SJCRH30 (cell line): ENCODE measurements around the gene CECR2. TPM values are rescaled to one million over a fixed set of nuclear protein-coding genes. Genes with fewer than 3 reads are reported as not detected.
"Not testable (repeated sequence)": the region's sequence is repeated elsewhere in the genome, so short reads cannot be mapped to it uniquely, and the experiment has no call there.

Experiments
- DNase-seq, 2 experiments: peaks; one replicate each; pipeline ENCODE4 v3.0.0-alpha.2; 2015 to 2020
- H3K27ac ChIP-seq: fragments of 250-450 bp; sonication (Bioruptor Pico); 2 replicates; pipeline ENCODE4 v1.5.1; 2020; ENCODE audit warnings: mild to moderate bottlenecking, moderate library complexity
- H3K27me3 ChIP-seq: fragments of 250-450 bp; sonication (Bioruptor Pico); 2 replicates; pipeline ENCODE4 v1.5.1; 2020; ENCODE audit warnings: mild to moderate bottlenecking, moderate library complexity
- H3K36me3 ChIP-seq: fragments of 250-450 bp; sonication (Bioruptor Pico); 2 replicates; pipeline ENCODE4 v1.5.1; 2020; ENCODE audit warnings: mild to moderate bottlenecking, moderate library complexity
- H3K4me1 ChIP-seq: fragments of 250-450 bp; sonication (Bioruptor Pico); 2 replicates; pipeline ENCODE4 v1.5.1; 2020; ENCODE audit warnings: mild to moderate bottlenecking, moderate library complexity
- H3K4me3 ChIP-seq: fragments of 250-450 bp; sonication (Bioruptor Pico); 2 replicates; pipeline ENCODE4 v1.5.1; 2020; ENCODE audit warnings: mild to moderate bottlenecking, moderate library complexity
- H3K9me3 ChIP-seq: fragments of 250-450 bp; sonication (Bioruptor Pico); replicated peaks from 2 replicates; pipeline ENCODE4 v1.5.1; 2020; ENCODE audit warnings: mild to moderate bottlenecking, moderate library complexity
- total RNA-seq: library from RNA; depleted of rRNA; stranded (reverse); fragments of >200 nt; shearing (Covaris generic); gene quantifications from 2 replicates; pipeline ENCODE4 v1.2.3, GENCODE V29; 2014

The CECR2 gene
- total RNA-seq, 1 experiment from 2014 or later: 19.1 TPM

- peak within 1 kb of the TSS; percentile 16; the same call in 1 of the 2 replicates for H3K27ac ChIP-seq
- peaks cover 10% of the 10 kb centered on the region for H3K4me1 ChIP-seq
- DNase-seq: peak; percentile 55 to 62
- H3K4me3 ChIP-seq: peak within 1 kb of the TSS; percentile 5; the same call in 1 of the 2 replicates
- H3K36me3 ChIP-seq: 0 out of 2 replicates have a peak, but pooled peaks cover 3% of the 10 kb centered on the region
- H3K9me3 ChIP-seq: no peaks in the 10 kb centered on the region
- no peaks in the 10 kb centered on the region for H3K27me3 ChIP-seq
These were observed 193.9 kb downstream of the CECR2 start, which contains the start of gene SLC25A18 for GRCh38 chr22:17562906-17563870. Gene SLC25A18 (plus strand): TSS chr22:17563498. CDS start chr22:17579945, 16,447 bp downstream.

GRCh38 chr22:17563936-17564391 lies 194.7 kb downstream of the CECR2 start:
- Histone ChIP-seq H3K36me3 (0 out of 2 replicates have a peak, but pooled peaks cover 3% of the 10 kb centered on the region), H3K4me1 (peaks cover 10% of the 10 kb centered on the region), H3K4me3 (no peak overlapping the region), H3K27me3 (no peaks in the 10 kb centered on the region), H3K27ac (no peak overlapping the region), H3K9me3 (no peaks in the 10 kb centered on the region)
- DNase-seq: no peak

DNA sequence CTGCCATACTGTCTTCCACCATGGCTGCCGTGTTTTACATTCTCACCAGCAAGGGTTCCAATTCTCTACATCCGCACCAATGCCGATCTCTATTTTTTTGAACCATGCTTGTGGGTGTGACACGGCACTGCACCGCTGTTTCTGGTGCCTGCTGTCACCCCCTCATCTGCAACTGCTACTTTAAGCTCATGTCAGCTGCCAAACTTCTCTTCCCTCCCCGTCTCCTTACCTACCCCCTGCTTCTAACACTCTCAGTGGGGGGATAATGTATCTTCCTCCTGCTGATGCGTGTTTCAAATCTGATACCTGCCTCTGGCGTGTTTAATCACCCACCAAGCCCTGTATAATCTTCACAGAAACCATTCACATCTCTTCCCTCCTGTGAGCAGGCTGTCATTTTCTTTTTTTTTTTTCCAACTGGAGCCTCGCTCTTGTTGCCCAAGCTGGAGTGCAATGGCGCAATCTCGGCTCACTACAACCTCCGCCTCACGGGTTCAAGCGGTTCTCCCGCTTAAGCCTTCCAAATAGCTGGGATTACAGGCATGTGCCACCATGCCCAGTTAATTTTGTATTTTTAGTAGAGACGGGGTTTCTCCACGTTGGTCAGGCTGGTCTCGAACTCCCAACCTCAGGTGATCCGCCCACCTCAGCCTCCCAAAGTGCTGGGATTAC lies 196.9 kb downstream of the CECR2 start:
- H3K27ac ChIP-seq, H3K27me3 ChIP-seq, H3K4me3 ChIP-seq, H3K9me3 ChIP-seq, H3K36me3 ChIP-seq, DNase-seq: not testable (repeated sequence)
- peaks cover 29% of the 10 kb centered on the region for H3K4me1 ChIP-seq

DNA sequence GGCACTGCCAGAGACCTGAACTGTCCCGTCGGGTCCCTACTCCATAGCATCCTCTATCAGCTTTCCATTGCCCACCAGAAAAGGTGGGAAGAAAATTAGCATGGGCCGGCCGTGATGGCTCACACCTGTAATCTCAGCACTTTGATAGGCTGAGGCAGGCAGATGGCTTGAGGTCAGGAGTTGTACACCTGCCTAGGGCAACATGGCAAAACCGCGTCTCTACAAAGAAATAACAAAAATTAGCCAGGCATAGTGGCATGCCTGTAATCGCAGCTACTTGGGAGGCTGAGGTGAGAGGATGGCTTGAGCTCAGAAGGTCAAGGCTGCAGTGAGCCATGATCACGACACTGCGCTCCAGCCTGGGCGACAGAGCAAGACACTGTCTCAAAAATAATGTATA lies 197.5 kb downstream of the CECR2 start:
- Histone ChIP-seq H3K9me3 (no peaks in the 10 kb centered on the region), H3K36me3 (no peaks in the 10 kb centered on the region), H3K27ac (no peak overlapping the region), H3K27me3 (no peaks in the 10 kb centered on the region), H3K4me3 (no peak overlapping the region), H3K4me1 (peaks cover 32% of the 10 kb centered on the region)
- DNase-seq: no peak

DNA sequence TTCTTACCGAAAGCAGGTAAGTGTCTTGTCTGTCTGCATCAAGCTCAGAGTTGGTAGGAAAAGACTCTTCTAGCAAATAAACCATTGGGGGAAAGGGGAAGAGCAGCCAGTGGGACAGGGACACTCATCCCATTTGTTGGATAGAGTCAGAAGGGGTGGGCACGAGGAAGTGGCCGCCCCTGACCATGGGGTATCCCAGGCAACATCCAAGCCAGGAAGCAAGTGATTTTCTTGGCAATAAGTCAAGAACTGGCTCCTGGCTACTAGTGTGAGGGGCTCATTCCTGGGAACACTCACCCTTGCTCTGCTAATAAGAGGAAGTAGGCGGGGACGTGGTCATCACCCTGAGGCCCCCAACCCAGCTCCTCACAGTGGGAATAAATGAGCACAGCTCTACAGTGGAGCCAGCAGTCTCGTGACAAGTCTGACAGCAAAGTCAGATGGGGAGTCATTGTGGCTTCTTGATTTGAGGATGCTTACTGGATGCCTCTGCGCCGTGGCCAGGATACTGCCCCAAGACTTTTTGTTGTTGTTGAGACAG lies 200.8 kb downstream of the CECR2 start:
- H3K36me3 ChIP-seq: no peaks in the 10 kb centered on the region
- no peaks in the 10 kb centered on the region for H3K27me3 ChIP-seq
- H3K9me3 ChIP-seq: no peaks in the 10 kb centered on the region
- DNase-seq: peak; percentile 32 to 59
- H3K4me1 ChIP-seq: peaks cover 24% of the 10 kb centered on the region
- H3K27ac ChIP-seq: no peak overlapping the region
- H3K4me3 ChIP-seq: no peak overlapping the region

DNA sequence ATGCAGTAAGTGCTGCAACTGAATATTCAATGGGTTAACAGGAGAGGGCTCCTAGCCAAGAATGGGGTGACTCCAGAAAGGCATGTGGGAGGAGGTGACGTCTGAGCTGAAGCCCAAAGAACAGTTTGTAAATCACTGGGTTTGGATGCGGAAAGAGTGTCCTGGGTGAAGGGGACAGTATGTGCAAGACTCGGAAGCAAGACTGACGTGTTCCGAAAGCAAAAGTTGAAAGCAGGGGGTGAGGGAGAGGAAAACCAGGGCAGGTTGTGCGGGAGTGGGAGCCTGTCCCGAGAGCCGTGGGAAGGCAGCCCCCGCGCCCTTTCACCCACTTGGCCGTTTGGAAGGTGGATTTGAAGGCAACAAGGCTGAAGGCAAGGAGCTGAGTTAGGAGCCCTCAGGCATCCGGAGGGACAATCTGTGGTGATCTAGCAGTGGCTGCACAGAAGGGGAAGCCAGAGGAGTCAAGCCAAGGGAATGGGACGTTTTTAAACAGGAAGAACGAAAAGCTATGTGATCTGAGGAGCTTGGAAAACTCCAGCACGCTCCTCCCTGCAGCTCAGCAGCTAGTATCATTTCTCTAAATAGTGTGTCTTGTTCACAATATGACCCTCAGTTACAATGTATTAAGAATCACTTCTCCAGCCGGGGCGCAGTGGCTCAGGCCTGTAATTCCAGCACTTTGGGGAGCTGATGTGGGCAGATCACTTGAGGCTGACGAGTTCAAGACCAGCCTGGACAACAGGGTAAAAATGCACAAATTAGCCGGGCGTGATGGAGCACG lies 201.8 kb downstream of the CECR2 start:
- no peak overlapping the region for H3K27ac ChIP-seq
- DNase-seq: peak; percentile 43 to 62

DNA sequence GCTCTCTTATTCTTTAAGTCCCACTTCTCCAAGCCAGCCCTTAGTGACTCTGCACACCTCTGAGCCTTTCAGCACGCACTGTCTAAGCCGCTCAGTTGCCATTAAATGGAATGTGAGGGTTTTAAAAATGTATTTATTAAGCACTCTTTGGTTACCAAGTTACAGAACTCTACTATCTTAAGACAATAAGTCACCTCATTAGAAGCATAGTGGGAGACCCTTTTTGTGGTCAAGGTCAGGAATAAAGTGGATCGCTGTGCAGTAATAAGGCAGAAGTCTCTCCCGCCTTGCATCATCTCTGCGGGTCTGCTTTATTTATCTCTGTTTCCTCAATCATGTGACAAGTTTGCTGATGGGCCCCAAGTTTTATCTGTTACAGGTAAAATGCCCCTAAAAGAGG lies 205.9 kb downstream of the CECR2 start:
- Histone ChIP-seq H3K9me3 (no peaks in the 10 kb centered on the region), H3K36me3 (no peaks in the 10 kb centered on the region), H3K27ac (peak overlapping the region; percentile 88; the same call in 1 of the 2 replicates), H3K27me3 (no peaks in the 10 kb centered on the region), H3K4me3 (no peak overlapping the region), H3K4me1 (peaks cover 38% of the 10 kb centered on the region)
- no peak for DNase-seq

More for the DNA sequence above, 201.8 kb downstream of the CECR2 start:
- Histone ChIP-seq H3K4me3 (peak overlapping the region; percentile 34), H3K9me3 (no peaks in the 10 kb centered on the region), H3K36me3 (no peaks in the 10 kb centered on the region), H3K27me3 (no peaks in the 10 kb centered on the region), H3K4me1 (peaks cover 34% of the 10 kb centered on the region)

DNA sequence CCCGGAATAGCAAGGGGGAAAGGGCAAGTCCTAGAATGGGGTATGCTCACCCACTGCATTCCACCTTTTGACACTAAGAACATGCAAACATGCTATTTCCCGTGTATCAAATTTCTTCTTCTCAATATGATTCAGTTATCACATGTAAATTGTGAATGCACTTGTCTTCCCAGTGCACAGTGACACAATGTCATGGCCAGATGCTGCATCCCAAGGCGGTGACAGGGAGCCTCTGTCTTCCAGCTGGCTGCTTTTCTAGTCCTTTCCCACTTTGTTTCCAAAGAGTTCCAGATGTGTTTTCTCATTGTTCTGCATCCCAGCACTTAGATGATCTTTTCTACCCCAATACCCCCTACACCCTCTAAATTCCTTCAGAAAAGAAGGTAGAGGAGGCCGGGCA lies 206.4 kb downstream of the CECR2 start:
- peak overlapping the region; percentile 88 for H3K27ac ChIP-seq

DNA sequence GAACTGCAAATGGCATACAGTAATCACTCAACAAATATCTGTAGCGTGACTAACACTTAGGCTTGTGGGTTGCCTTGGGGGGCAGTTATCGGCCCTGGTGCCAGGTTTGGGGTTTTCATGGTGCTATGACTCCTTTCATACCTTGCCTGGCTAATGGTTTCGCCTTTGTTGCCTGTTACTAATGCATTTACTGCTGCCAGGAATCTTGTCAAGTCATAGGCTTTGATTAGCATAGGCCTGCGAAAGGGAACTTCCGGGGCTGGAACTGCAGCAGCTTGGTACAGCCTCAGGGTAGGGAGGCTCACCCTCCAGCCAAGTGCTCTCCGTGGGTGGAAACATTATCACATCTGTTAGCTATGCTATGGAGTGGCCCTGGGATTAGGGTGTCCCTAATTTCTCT lies 207.2 kb downstream of the CECR2 start:
- peaks cover 26% of the 10 kb centered on the region for H3K4me1 ChIP-seq
- peak overlapping the region; percentile 88 for H3K27ac ChIP-seq
- H3K9me3 ChIP-seq: no peaks in the 10 kb centered on the region
- H3K36me3 ChIP-seq: no peaks in the 10 kb centered on the region
- H3K4me3 ChIP-seq: no peak overlapping the region
- DNase-seq: peak; percentile 85 to 93
- H3K27me3 ChIP-seq: no peaks in the 10 kb centered on the region

More for the DNA sequence above, 206.4 kb downstream of the CECR2 start:
- Histone ChIP-seq H3K27me3 (no peaks in the 10 kb centered on the region), H3K4me3 (no peak overlapping the region), H3K36me3 (no peaks in the 10 kb centered on the region), H3K9me3 (no peaks in the 10 kb centered on the region), H3K4me1 (peaks cover 33% of the 10 kb centered on the region)
- peak in 1 of 2 experiments; percentile 22 for DNase-seq

DNA sequence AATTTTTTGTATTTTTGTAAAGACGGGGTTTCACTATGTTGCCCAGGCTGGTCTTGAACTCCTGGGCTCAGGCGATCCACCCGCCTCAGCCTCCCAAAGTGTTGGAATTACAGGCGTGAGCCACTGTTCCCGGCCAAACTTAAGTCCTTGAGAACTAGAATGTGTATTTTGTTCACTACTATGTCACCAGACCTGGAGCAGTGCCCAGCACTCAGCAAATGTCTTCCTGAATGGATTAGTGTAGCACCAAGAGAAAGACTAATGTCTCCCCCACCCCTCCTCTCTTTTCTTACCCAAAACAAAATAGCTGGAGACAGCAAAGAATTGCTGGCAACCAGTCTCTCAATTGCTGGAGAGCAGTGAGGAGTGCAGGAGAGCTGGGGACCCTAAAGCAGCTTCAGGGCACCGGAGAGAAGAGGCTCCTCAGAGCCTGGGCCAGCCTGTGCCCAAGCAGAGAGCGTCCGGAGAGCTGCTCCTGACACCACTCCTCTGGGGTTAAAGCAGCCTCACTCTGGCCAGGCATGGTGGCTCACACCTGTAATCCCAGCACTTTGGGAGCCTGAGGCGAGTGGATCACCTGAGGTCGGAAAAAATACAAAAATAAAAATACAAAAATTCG lies 209.0 kb downstream of the CECR2 start:
- no peaks in the 10 kb centered on the region for H3K27me3 ChIP-seq
- peaks cover 26% of the 10 kb centered on the region for H3K4me1 ChIP-seq
- H3K27ac ChIP-seq: peak overlapping the region; percentile 88
- H3K4me3 ChIP-seq: no peak overlapping the region
- no peaks in the 10 kb centered on the region for H3K36me3 ChIP-seq
- DNase-seq: peak; percentile 84 to 89
- H3K9me3 ChIP-seq: no peaks in the 10 kb centered on the region

DNA sequence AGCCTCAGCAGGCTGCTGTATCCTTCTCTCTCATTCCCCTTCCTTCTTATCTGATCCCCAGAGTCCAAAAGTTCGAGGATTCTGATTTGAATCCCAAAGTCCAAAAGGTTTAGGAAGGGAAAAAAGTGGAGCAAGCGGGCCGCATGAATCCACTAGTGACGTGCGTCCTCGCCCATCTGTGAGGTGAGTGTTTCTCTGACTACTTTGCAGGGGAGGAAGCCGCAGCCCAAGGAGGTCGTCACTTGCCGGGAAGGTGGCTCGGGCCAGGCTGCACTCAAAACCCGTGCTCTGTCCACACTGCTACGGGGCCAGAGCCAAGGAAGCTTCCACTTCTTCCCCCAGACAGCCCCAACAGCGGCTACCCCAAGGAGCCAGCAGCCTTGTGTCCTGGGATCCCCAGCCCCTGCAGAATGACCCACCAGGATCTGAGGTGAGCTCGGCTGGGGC lies 210.3 kb downstream of the CECR2 start:
- Histone ChIP-seq H3K27ac (no peak overlapping the region), H3K4me3 (no peak overlapping the region), H3K36me3 (no peaks in the 10 kb centered on the region), H3K27me3 (no peaks in the 10 kb centered on the region), H3K4me1 (peaks cover 26% of the 10 kb centered on the region), H3K9me3 (no peaks in the 10 kb centered on the region)
- no peak for DNase-seq

- no peaks in the 10 kb centered on the region for H3K9me3 ChIP-seq
- DNase-seq: no peak
- no peaks in the 10 kb centered on the region for H3K36me3 ChIP-seq
- no peak overlapping the region for H3K27ac ChIP-seq
- H3K4me1 ChIP-seq: peaks cover 19% of the 10 kb centered on the region
- H3K4me3 ChIP-seq: no peak overlapping the region
- H3K27me3 ChIP-seq: no peaks in the 10 kb centered on the region
These were observed 211.3 kb downstream of the CECR2 start for GRCh38 chr22:17580441-17581031.

DNA sequence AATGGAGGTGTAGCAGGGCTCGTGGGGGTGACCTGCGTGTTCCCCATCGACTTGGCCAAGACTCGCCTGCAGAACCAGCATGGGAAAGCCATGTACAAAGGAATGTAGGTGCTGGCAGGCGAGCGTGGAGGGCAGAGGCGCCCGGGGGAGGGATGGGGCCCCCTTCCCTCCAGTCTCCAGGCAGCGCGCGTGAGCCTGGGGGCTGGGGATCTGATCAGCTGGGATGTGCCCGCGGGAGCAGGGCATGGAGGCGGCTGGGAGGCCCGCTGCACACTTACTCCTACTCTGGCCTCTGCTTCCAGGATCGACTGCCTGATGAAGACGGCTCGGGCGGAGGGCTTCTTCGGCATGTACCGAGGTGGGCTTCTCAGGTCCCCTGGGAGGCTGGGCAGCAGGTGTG lies 211.8 kb downstream of the CECR2 start:
- H3K4me3 ChIP-seq: no peak overlapping the region
- DNase-seq: no peak
- peaks cover 14% of the 10 kb centered on the region for H3K4me1 ChIP-seq
- H3K27ac ChIP-seq: no peak overlapping the region
- no peaks in the 10 kb centered on the region for H3K27me3 ChIP-seq
- H3K36me3 ChIP-seq: no peaks in the 10 kb centered on the region
- no peaks in the 10 kb centered on the region for H3K9me3 ChIP-seq
